ENCODE data around the gene GRPEL1.

GRPEL1 gene

DNA sequence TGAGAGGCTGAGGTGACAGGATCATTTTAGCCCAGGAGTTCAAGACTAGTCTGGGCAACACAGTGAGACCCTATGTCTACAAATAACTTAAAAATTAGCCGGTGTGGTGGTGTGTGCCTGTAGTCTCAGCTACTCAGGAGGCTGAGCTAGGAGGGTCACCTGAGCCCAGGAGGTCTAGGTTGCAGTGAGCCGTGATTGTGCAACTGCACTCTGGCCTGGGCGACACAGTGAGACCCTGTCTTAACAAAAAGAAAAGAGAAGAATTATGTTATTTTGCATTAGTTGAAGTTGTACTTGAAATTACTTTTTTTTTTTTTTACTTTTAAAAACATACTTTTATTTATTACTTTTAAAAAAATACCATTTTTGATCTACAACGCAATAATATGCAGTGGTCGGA, 46.5 kb downstream of the GRPEL1 start:
- TF ChIP-seq, protein P1, sequence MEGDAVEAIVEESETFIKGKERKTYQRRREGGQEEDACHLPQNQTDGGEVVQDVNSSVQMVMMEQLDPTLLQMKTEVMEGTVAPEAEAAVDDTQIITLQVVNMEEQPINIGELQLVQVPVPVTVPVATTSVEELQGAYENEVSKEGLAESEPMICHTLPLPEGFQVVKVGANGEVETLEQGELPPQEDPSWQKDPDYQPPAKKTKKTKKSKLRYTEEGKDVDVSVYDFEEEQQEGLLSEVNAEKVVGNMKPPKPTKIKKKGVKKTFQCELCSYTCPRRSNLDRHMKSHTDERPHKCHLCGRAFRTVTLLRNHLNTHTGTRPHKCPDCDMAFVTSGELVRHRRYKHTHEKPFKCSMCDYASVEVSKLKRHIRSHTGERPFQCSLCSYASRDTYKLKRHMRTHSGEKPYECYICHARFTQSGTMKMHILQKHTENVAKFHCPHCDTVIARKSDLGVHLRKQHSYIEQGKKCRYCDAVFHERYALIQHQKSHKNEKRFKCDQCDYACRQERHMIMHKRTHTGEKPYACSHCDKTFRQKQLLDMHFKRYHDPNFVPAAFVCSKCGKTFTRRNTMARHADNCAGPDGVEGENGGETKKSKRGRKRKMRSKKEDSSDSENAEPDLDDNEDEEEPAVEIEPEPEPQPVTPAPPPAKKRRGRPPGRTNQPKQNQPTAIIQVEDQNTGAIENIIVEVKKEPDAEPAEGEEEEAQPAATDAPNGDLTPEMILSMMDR (IDR thresholded peaks at IDR 0.05; ENCODE audit: low read depth, low read length, missing control alignments), result no peak
- no peak for DNase-seq (ENCODE audit: extremely low read depth, low read depth)
- no peak overlapping the region for H3K4me3 ChIP-seq (replicated peaks; ENCODE audit: low read depth, low read length)

DNA sequence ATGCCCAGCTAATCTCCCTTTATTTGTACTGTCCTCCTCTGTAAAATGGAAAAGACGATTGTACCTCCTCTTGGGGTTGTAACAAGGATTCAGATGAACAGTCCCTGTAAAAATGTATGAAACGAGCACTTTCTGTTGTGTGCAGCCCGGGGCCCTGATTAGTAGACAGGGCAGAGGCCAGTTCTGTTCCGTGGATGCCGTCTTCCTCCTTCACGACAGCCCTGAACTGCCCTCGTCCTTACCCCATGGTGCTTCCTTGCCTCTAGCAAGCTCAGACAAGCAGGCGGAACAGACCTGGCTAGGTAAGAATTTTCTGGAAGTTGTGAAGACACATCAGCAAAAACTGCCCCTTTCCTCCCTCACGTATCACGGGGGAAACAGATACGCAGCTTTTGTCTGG, 47.0 kb downstream of the GRPEL1 start:
- DNase-seq (ENCODE audit: extremely low read depth, low read depth), result no peak
- TF ChIP-seq, protein P1 (IDR thresholded peaks at IDR 0.05; ENCODE audit: low read depth, low read length, missing control alignments), result no peak
- no peak overlapping the region for H3K4me3 ChIP-seq (replicated peaks; ENCODE audit: low read depth, low read length)

DNA sequence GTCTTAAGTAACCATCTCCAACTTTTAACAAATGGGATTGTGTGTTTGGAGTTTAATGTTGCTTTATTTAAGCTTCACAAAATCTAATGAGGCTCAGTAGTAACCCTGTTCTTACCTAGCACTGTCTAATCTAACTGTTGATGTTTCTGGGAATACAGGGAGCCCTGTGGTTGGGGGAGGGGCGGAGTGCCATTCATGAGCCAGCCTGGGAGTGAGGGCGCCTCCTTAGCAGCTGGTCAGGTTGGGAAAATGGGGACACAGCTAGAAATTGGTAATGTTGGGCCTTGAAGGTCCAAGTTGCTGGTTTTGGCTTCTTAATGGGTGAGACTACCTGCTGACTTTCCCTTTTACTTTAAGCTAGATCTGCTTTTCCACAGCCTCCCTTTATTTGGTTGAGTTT, 47.6 kb downstream of the GRPEL1 start:
- TF ChIP-seq, protein P1 (IDR thresholded peaks at IDR 0.05; ENCODE audit: low read depth, low read length, missing control alignments), result no peak
- H3K4me3 ChIP-seq (replicated peaks; ENCODE audit: low read depth, low read length), result no peak overlapping the region
- DNase-seq (ENCODE audit: extremely low read depth, low read depth), result no peak

DNA sequence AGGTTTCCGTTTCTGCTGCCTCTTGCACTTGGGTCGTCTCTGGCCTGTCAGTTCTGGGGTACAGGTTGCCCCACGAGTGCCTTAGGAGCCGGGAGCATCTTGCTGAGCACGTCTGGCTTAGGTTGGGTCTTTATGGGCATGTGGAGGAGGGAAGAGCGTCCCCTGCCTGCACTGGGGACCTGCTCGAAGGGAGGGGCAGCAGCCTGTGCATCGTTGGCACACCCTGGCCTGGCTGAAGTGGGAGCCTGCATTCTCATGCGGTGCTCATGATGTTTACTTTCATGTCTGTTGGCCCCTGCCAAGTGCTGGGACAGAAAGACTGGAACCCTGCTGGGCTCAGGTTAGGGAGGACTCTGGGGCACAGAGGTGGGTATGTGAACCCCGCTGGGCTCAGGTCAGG, 48.5 kb downstream of the GRPEL1 start:
- no peak for DNase-seq (ENCODE audit: extremely low read depth, low read depth)
- TF ChIP-seq, protein P1 (IDR thresholded peaks at IDR 0.05; ENCODE audit: low read depth, low read length, missing control alignments), result no peak
- no peak overlapping the region for H3K4me3 ChIP-seq (replicated peaks; ENCODE audit: low read depth, low read length)

DNA sequence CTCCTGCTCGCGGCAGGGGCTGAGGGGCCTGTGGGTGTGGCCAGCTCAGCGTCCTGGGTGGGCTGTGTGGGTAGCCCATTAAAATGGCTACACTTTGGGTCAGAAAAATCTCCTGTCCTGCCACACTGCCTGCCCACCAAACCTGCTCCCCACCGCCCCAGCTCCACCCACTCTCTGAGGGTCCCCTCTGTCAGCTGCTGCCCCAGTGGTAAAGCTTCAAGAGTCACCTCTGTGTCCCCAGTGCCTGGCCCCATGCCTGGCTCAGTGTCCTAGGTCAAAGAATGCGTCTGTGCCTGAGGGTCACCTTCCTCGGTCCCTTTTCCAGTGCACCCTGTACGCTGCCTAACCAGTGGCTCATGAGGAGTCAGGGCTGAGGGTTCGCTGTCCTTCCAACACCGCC, 49.6 kb downstream of the GRPEL1 start:
- no peak for DNase-seq (ENCODE audit: extremely low read depth, low read depth)
- no peak overlapping the region for H3K4me3 ChIP-seq (replicated peaks; ENCODE audit: low read depth, low read length)
- TF ChIP-seq, protein P1 (IDR thresholded peaks at IDR 0.05; ENCODE audit: low read depth, low read length, missing control alignments), result no peak

DNA sequence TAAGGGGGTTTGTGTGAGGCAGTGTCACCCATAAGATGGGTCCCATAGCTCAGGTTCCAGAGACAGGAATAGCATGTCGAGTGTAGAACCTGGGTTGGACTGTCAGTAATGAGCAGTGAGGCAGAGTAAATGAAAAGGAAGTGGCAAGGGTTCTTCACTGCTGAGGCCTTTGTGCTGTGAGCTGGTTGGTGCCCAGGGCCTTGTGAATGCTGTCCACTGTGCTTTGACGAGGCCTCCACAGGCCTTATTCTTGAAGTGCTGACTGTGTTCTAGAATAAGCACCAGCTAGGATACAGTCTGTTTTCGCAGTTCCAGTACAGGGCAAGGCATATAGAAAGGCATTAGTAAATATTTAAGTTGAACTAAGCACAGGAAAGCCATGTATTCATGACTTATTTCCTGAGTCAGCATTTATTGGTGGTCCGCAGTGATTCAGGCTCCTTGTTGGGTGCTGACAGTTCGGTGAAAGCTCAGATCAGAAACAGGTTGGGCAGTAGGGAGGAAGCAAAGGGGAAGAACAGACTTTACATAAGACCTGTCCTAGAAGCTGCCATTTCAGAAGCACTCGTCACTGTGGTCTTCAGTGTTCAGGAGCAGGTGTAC, 50.3 kb downstream of the GRPEL1 start:
- H3K4me3 ChIP-seq (replicated peaks; ENCODE audit: low read depth, low read length), result no peak overlapping the region
- no peak for DNase-seq (ENCODE audit: extremely low read depth, low read depth)
- TF ChIP-seq, protein P1 (IDR thresholded peaks at IDR 0.05; ENCODE audit: low read depth, low read length, missing control alignments), result no peak

DNA sequence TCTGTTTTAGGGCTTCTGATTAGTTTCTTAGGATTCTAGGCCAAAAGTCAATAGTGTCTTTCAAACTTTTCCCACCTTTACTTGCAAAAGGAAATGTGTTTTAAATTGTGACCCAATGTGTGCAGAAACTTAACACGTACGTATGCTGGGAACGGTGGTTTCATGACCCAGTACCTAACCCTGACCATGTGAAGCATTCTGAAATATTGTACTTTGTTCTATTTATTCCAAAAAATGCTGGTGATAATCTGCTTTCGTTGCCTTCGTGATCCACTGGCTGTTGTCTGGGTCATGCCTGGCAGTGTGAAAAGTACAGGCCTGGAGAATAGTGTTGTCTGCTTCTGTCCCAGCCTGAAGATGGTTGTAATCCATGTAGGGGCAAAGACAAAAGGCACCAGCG, 51.4 kb downstream of the GRPEL1 start:
- DNase-seq (ENCODE audit: extremely low read depth, low read depth), result no peak
- TF ChIP-seq, protein P1 (IDR thresholded peaks at IDR 0.05; ENCODE audit: low read depth, low read length, missing control alignments), result no peak
- no peak overlapping the region for H3K4me3 ChIP-seq (replicated peaks; ENCODE audit: low read depth, low read length)
